ENCODE measurements around the gene EEFSEC.

The EEFSEC gene

GRCh38 chr3:128278130-128278529, 124.8 kb downstream of the EEFSEC start:
- no peaks in the 10 kb centered on the region for H3K36me3 ChIP-seq (ENCODE audit: insufficient read depth, low read length)
- H3K9me3 ChIP-seq (ENCODE audit: control insufficient read depth, insufficient read depth, low read length) = no peaks in the 10 kb centered on the region
- peaks cover 76% of the 10 kb centered on the region for H3K4me1 ChIP-seq (ENCODE audit: insufficient read depth, low read length)
- no peak overlapping the region for H3K9ac ChIP-seq (ENCODE audit: low read depth, low read length)

GRCh38 chr3:128278761-128279600, 125.7 kb downstream of the EEFSEC start:
- peaks cover 79% of the 10 kb centered on the region for H3K4me1 ChIP-seq (ENCODE audit: insufficient read depth, low read length)

GRCh38 chr3:128279601-128279880, 126.3 kb downstream of the EEFSEC start:
- H3K4me1 ChIP-seq (ENCODE audit: insufficient read depth, low read length) = peaks cover 73% of the 10 kb centered on the region

More at GRCh38 chr3:128278761-128279600, 125.7 kb downstream of the EEFSEC start:
- no peaks in the 10 kb centered on the region for H3K36me3 ChIP-seq (ENCODE audit: insufficient read depth, low read length)
- H3K9me3 ChIP-seq (ENCODE audit: control insufficient read depth, insufficient read depth, low read length) = no peaks in the 10 kb centered on the region
- no peak overlapping the region for H3K9ac ChIP-seq (ENCODE audit: low read depth, low read length)

GRCh38 chr3:128280481-128281052, 127.3 kb downstream of the EEFSEC start:
- Histone ChIP-seq H3K36me3 (ENCODE audit: insufficient read depth, low read length) (no peaks in the 10 kb centered on the region), H3K9me3 (ENCODE audit: control insufficient read depth, insufficient read depth, low read length) (no peaks in the 10 kb centered on the region), H3K9ac (ENCODE audit: low read depth, low read length) (no peak overlapping the region), H3K4me1 (ENCODE audit: insufficient read depth, low read length) (peaks cover 64% of the 10 kb centered on the region)

More at GRCh38 chr3:128279601-128279880, 126.3 kb downstream of the EEFSEC start:
- Histone ChIP-seq H3K36me3 (ENCODE audit: insufficient read depth, low read length) (no peaks in the 10 kb centered on the region), H3K9me3 (ENCODE audit: control insufficient read depth, insufficient read depth, low read length) (no peaks in the 10 kb centered on the region), H3K9ac (ENCODE audit: low read depth, low read length) (no peak overlapping the region)

GRCh38 chr3:128281056-128281455, 127.8 kb downstream of the EEFSEC start:
- no peak overlapping the region for H3K9ac ChIP-seq (ENCODE audit: low read depth, low read length)
- H3K9me3 ChIP-seq (ENCODE audit: control insufficient read depth, insufficient read depth, low read length) = no peaks in the 10 kb centered on the region
- peaks cover 60% of the 10 kb centered on the region for H3K4me1 ChIP-seq (ENCODE audit: insufficient read depth, low read length)
- H3K36me3 ChIP-seq (ENCODE audit: insufficient read depth, low read length) = no peaks in the 10 kb centered on the region

GRCh38 chr3:128281461-128282367, 128.4 kb downstream of the EEFSEC start:
- no peaks in the 10 kb centered on the region for H3K9me3 ChIP-seq (ENCODE audit: control insufficient read depth, insufficient read depth, low read length)
- no peak overlapping the region for H3K9ac ChIP-seq (ENCODE audit: low read depth, low read length)
- peaks cover 54% of the 10 kb centered on the region for H3K4me1 ChIP-seq (ENCODE audit: insufficient read depth, low read length)
- H3K36me3 ChIP-seq (ENCODE audit: insufficient read depth, low read length) = no peaks in the 10 kb centered on the region

- Histone ChIP-seq H3K9ac (ENCODE audit: low read depth, low read length) (no peak overlapping the region), H3K9me3 (ENCODE audit: control insufficient read depth, insufficient read depth, low read length) (no peaks in the 10 kb centered on the region), H3K4me1 (ENCODE audit: insufficient read depth, low read length) (peaks cover 58% of the 10 kb centered on the region)
Measured at GRCh38 chr3:128282380-128283196, 129.3 kb downstream of the EEFSEC start.

GRCh38 chr3:128283421-128283820, 130.1 kb downstream of the EEFSEC start:
- H3K36me3 ChIP-seq (ENCODE audit: insufficient read depth, low read length) = no peaks in the 10 kb centered on the region
- H3K9ac ChIP-seq (ENCODE audit: low read depth, low read length) = no peak overlapping the region
- peaks cover 52% of the 10 kb centered on the region for H3K4me1 ChIP-seq (ENCODE audit: insufficient read depth, low read length)
- no peaks in the 10 kb centered on the region for H3K9me3 ChIP-seq (ENCODE audit: control insufficient read depth, insufficient read depth, low read length)

More at GRCh38 chr3:128282380-128283196, 129.3 kb downstream of the EEFSEC start:
- H3K36me3 ChIP-seq (ENCODE audit: insufficient read depth, low read length) = no peaks in the 10 kb centered on the region

- Histone ChIP-seq H3K36me3 (ENCODE audit: insufficient read depth, low read length) (no peaks in the 10 kb centered on the region), H3K9me3 (ENCODE audit: control insufficient read depth, insufficient read depth, low read length) (0 out of 2 replicates have a peak, but pooled peaks cover under 1% of the 10 kb centered on the region), H3K4me1 (ENCODE audit: insufficient read depth, low read length) (peaks cover 34% of the 10 kb centered on the region), H3K9ac (ENCODE audit: low read depth, low read length) (no peak overlapping the region)
Measured at GRCh38 chr3:128285042-128285966, 132.0 kb downstream of the EEFSEC start.

GRCh38 chr3:128285967-128286321, 132.7 kb downstream of the EEFSEC start:
- peaks cover 31% of the 10 kb centered on the region for H3K4me1 ChIP-seq (ENCODE audit: insufficient read depth, low read length)
- no peak overlapping the region for H3K9ac ChIP-seq (ENCODE audit: low read depth, low read length)
- H3K36me3 ChIP-seq (ENCODE audit: insufficient read depth, low read length) = no peaks in the 10 kb centered on the region
- peaks cover 5% of the 10 kb centered on the region; the same call in 1 of the 2 replicates for H3K9me3 ChIP-seq (ENCODE audit: control insufficient read depth, insufficient read depth, low read length)

- Histone ChIP-seq H3K9me3 (ENCODE audit: control insufficient read depth, insufficient read depth, low read length) (peaks cover 5% of the 10 kb centered on the region; the same call in 1 of the 2 replicates), H3K9ac (ENCODE audit: low read depth, low read length) (no peak overlapping the region), H3K4me1 (ENCODE audit: insufficient read depth, low read length) (peaks cover 25% of the 10 kb centered on the region)
Measured at GRCh38 chr3:128286691-128287090, 133.4 kb downstream of the EEFSEC start.

GRCh38 chr3:128287216-128287615, 133.9 kb downstream of the EEFSEC start:
- H3K36me3 ChIP-seq (ENCODE audit: insufficient read depth, low read length) = no peaks in the 10 kb centered on the region
- peaks cover 25% of the 10 kb centered on the region for H3K4me1 ChIP-seq (ENCODE audit: insufficient read depth, low read length)
- no peak overlapping the region for H3K9ac ChIP-seq (ENCODE audit: low read depth, low read length)
- H3K9me3 ChIP-seq (ENCODE audit: control insufficient read depth, insufficient read depth, low read length) = peaks cover 5% of the 10 kb centered on the region; the same call in 1 of the 2 replicates

More at GRCh38 chr3:128286691-128287090, 133.4 kb downstream of the EEFSEC start:
- no peaks in the 10 kb centered on the region for H3K36me3 ChIP-seq (ENCODE audit: insufficient read depth, low read length)

GRCh38 chr3:128289534-128289933, 136.3 kb downstream of the EEFSEC start:
- H3K4me1 ChIP-seq (ENCODE audit: insufficient read depth, low read length) = peaks cover 12% of the 10 kb centered on the region
- no peaks in the 10 kb centered on the region for H3K36me3 ChIP-seq (ENCODE audit: insufficient read depth, low read length)
- H3K9ac ChIP-seq (ENCODE audit: low read depth, low read length) = no peak overlapping the region
- peaks cover 5% of the 10 kb centered on the region; the same call in 1 of the 2 replicates for H3K9me3 ChIP-seq (ENCODE audit: control insufficient read depth, insufficient read depth, low read length)

Measured in ES-I3 (cell line).